SU-DHL-6 (cell line): ENCODE data around the gene GPR62.

Source experiments
- H2AFZ ChIP-seq: fragments of 200-600 bp; sonication (generic); 2 replicates; pipeline ENCODE4 v1.6.1; 2014; ENCODE audit warnings: low read depth, mild to moderate bottlenecking, moderate library complexity, mixed read lengths, antibody characterized with exemption, low read length; ENCODE audit not compliant: severe bottlenecking
- H3F3A ChIP-seq: fragments of 200-600 bp; shearing (Covaris generic); 2 replicates; pipeline ENCODE4 v1.6.0; 2016; ENCODE audit warnings: antibody characterized with exemption, mild to moderate bottlenecking; ENCODE audit not compliant: insufficient read depth
- H3K27ac ChIP-seq: fragments of 200-600 bp; sonication (generic); 2 replicates; pipeline ENCODE4 v1.5.1; 2016; ENCODE audit warnings: low read depth, mild to moderate bottlenecking, low read length, moderate library complexity, mixed read lengths
- H3K27me3 ChIP-seq: fragments of 200-600 bp; sonication (generic), shearing (Covaris generic); 2 replicates; pipeline ENCODE4 v1.6.0; 2014; ENCODE audit warnings: mild to moderate bottlenecking, low read length
- H3K36me3 ChIP-seq: fragments of 200-600 bp; sonication (generic); 2 replicates; pipeline ENCODE4 v1.6.1; 2014; ENCODE audit warnings: mild to moderate bottlenecking, low read length, mixed read lengths
- H3K4me2 ChIP-seq: fragments of 300-600, 200-600 bp; shearing (Covaris generic), sonication (generic); 2 replicates; pipeline ENCODE4 v1.6.0; 2014; ENCODE audit warnings: low read length, low read depth, mild to moderate bottlenecking; ENCODE audit not compliant: poor library complexity, severe bottlenecking
- H3K4me3 ChIP-seq: fragments of 200-600 bp; sonication (generic); 2 replicates; pipeline ENCODE4 v1.5.1; 2014; ENCODE audit warnings: antibody characterized with exemption, low read length, mild to moderate bottlenecking, mixed read lengths; ENCODE audit not compliant: insufficient read depth, poor library complexity, severe bottlenecking
- H3K79me2 ChIP-seq: fragments of 200-600 bp; sonication (generic); 2 replicates; pipeline ENCODE4 v1.6.1; 2014; ENCODE audit warnings: mild to moderate bottlenecking, low read length, moderate library complexity; ENCODE audit not compliant: insufficient read depth
- H3K9ac ChIP-seq: fragments of 200-600 bp; sonication (generic); 2 replicates; pipeline ENCODE4 v1.7.0; 2014; ENCODE audit warnings: mild to moderate bottlenecking, low read length
- H3K9me2 ChIP-seq: fragments of 200-600 bp; sonication (generic); replicated peaks from 2 replicates; pipeline ENCODE4 v1.6.1; 2014; ENCODE audit warnings: low read length; ENCODE audit not compliant: insufficient read depth
- H3K9me3 ChIP-seq: fragments of 200-600 bp; sonication (generic); 2 replicates; pipeline ENCODE4 v1.6.1; 2014; ENCODE audit warnings: low read length, mixed read lengths; ENCODE audit not compliant: insufficient read depth
- H4K20me1 ChIP-seq: fragments of 200-600 bp; sonication (generic); 2 replicates; pipeline ENCODE4 v1.6.1; 2014; ENCODE audit warnings: low read depth, mild to moderate bottlenecking, antibody characterized with exemption, low read length, moderate library complexity, mixed read lengths
- CTCF ChIP-seq: fragments of 200-600 bp; sonication (generic); IDR thresholded peaks from one replicate; pipeline ENCODE4 v1.5.1; 2017; ENCODE audit warnings: antibody characterized with exemption, mild to moderate bottlenecking, low read length, moderate library complexity; ENCODE audit not compliant: insufficient read depth, poor library complexity, severe bottlenecking
- EZH2phosphoT487 ChIP-seq: fragments of 200-600 bp; sonication (generic), shearing (Covaris generic); conservative IDR thresholded peaks from 2 replicates; pipeline ENCODE4 v1.6.1; 2018; ENCODE audit warnings: mild to moderate bottlenecking, antibody characterized with exemption, low read length, moderate library complexity, mixed read lengths

The GPR62 gene

DNA sequence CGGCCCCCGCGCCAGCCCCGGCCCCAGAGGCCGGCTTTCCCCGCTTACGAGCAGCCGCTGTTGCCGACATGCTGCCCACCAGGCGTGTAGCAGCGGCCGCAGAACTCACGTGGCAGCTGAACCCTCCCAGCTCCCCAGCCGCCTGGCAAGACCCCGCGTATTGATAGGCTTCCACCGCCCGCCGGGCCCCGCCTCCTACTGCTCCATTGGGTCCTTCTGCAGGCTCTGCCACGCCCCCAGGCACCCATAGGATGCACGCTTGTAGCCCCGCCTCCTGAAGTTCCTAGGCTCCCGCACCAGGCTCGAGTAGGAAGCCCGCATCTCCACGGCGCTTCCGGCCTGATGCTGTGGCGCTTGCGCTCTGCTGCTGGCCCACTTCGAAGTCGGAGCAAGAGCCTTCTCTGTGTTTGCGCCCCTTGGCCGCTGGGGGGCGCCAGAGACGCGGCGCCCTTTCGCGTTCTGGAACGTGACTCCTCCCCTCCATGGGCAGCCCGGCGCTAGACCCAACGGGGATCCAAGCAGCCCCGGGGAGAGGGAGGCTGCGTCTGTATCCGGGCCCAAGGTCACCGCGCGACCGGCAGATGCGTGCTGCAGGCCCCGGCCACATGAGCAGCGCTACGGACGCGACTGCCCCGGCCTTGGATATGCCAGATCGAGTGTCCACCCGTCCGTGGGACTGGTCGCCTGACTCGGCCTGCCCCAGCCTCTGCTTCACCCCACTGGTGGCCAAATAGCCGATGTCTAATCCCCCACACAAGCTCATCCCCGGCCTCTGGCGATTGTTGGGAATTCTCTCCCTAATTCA lies 13.2 kb upstream of the GPR62 start, which contains the start of the genes PARP3 and RRP9:
PARP3 (plus strand) TSS at position 566 of the 805 bp plus-strand sequence. CDS start 993 bp downstream, outside the sequence.
RRP9 (minus strand) TSS at position 107 of the 805 bp plus-strand sequence; CDS start at position 70, 37 bp downstream.
- H2AFZ ChIP-seq, result peak within 1 kb of the TSS; percentile 93
- peak within 1 kb of the TSS; percentile 83 for H3K9ac ChIP-seq
- no peaks in the 10 kb centered on the region for H3F3A ChIP-seq
- H3K27ac ChIP-seq, result no peak within 1 kb of the TSS
- H4K20me1 ChIP-seq, result no peaks in the 10 kb centered on the region
- no peaks in the 10 kb centered on the region for H3K9me3 ChIP-seq
- no peaks in the 10 kb centered on the region for H3K36me3 ChIP-seq
- H3K79me2 ChIP-seq, result peaks cover 24% of the 10 kb centered on the region
- peak within 1 kb of the TSS; percentile 85 for H3K4me3 ChIP-seq
- TF ChIP-seq EZH2phosphoT487 (no peak), CTCF (peak; percentile 97)
- H3K27me3 ChIP-seq, result no peaks in the 10 kb centered on the region
- H3K9me2 ChIP-seq, result no peaks in the 10 kb centered on the region
- peak within 1 kb of the TSS; percentile 79 for H3K4me2 ChIP-seq

- Histone ChIP-seq H3F3A (no peaks in the 10 kb centered on the region), H3K4me2 (peak overlapping the region; percentile 60), H3K79me2 (peaks cover 24% of the 10 kb centered on the region), H3K9me3 (no peaks in the 10 kb centered on the region), H4K20me1 (no peaks in the 10 kb centered on the region), H3K27me3 (no peaks in the 10 kb centered on the region), H3K27ac (no peak overlapping the region), H3K4me3 (peak overlapping the region; percentile 49), H3K9me2 (no peaks in the 10 kb centered on the region), H3K9ac (peak overlapping the region; percentile 66), H3K36me3 (no peaks in the 10 kb centered on the region), H2AFZ (peak overlapping the region; percentile 93)
- TF ChIP-seq EZH2phosphoT487 (no peak), CTCF (no peak)
Measured at GRCh38 chr3:51942603-51943450, 12.4 kb upstream of the GPR62 start.

DNA sequence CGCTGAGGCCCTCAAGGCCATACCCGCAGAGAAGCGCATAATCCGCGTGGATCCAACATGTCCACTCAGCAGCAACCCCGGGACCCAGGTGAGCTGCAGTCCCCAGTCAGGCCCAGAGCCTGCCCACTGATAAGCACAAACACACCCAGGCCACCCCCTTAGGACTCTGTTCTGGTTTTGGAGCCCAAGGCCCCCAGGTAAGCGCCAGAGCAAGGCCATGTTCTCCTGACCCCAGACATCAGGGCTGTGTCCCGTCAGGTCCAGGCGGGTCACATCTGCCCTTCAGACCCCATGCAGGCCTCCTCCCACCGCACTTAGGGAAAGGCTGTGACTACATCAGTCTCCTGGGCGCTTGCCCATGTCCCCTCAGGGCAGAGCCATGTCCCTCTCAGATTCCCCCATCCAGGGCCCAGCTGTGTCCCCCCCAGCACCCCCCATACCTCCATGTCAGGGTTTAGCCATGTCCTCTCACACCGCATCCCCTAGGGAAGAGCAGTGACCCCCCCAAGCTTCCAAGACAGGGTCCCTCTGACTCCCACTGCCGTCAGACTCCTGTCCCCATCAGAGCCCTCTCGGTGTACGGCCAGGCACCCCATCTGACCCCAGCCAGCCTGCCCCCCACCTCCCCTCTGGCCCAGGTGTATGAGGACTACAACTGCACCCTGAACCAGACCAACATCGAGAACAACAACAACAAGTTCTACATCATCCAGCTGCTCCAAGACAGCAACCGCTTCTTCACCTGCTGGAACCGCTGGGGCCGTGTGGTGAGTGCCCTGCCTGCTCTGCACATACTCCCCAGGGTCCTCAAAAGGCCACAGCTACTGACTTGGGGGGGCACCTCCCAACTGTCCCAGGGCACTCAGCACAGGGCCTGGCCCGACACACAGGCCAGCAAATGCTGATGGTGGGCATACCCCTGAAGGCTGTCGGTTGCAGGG lies 11.5 kb upstream of the GPR62 start:
- Histone ChIP-seq H2AFZ (no peak overlapping the region), H4K20me1 (no peaks in the 10 kb centered on the region), H3K4me2 (no peak overlapping the region), H3K4me3 (no peak overlapping the region), H3K36me3 (no peaks in the 10 kb centered on the region), H3K9ac (no peak overlapping the region), H3K27me3 (no peaks in the 10 kb centered on the region), H3K9me2 (no peaks in the 10 kb centered on the region), H3K79me2 (peaks cover 24% of the 10 kb centered on the region), H3F3A (no peaks in the 10 kb centered on the region), H3K9me3 (no peaks in the 10 kb centered on the region), H3K27ac (no peak overlapping the region)
- TF ChIP-seq CTCF, result no peak
- no peak for TF ChIP-seq EZH2phosphoT487
